Heart left ventricle (tissue), 16 donors: ENCODE results near the gene IRF5. TPM values are rescaled to one million over a fixed set of nuclear protein-coding genes. Genes with fewer than 3 reads are reported as not detected.
A peak's percentile ranks its signal among the peaks of the same experiment; 100 is the strongest.

Experiments used
- ATAC-seq, 4 donors: fragments of 200-7000 bp; cut with Tn5 transposase; one replicate each; pipeline ENCODE4 v1.9.1; 2020 to 2022; ENCODE audit warnings: moderate library complexity in 4 of 4, mild to moderate bottlenecking in 3 of 4, moderate number of reproducible peaks in 1 of 4
- DNase-seq, 5 donors: peaks; one replicate each; pipeline ENCODE4 v3.0.0-alpha.2; 2020
- H3K27ac ChIP-seq, 12 donors: fragments of 200-600 bp; sonication (generic) in 4 of 12; one replicate each; pipeline versions ENCODE4 v1.5.0 to v1.8.0; 2016 to 2022; ENCODE audit warnings: mild to moderate bottlenecking in 2 of 12
- H3K27me3 ChIP-seq, 9 donors: fragments of 200-600 bp; sonication (generic) in 2 of 9; one replicate each; pipeline versions ENCODE4 v1.5.1 to v1.8.0; 2016 to 2022; ENCODE audit warnings: mild to moderate bottlenecking in 3 of 9
- H3K36me3 ChIP-seq, 9 donors: fragments of 200-600 bp; sonication (generic) in 2 of 9; one replicate each; pipeline versions ENCODE4 v1.5.0 to v1.8.0; 2018 to 2022; ENCODE audit warnings: mild to moderate bottlenecking in 2 of 9
- H3K4me1 ChIP-seq, 12 donors: fragments of 200-600 bp; sonication (generic) in 4 of 12; one replicate each; pipeline versions ENCODE4 v1.5.0 to v1.8.0; 2016 to 2022; ENCODE audit warnings: mild to moderate bottlenecking in 3 of 12
- H3K4me3 ChIP-seq, 12 donors: fragments of 200-600 bp; sonication (generic) in 4 of 12; one replicate each; pipeline versions ENCODE4 v1.5.0 to v1.8.0; 2017 to 2022; ENCODE audit warnings: mild to moderate bottlenecking in 9 of 12, moderate library complexity in 4 of 12
- H3K9me3 ChIP-seq, 12 donors: fragments of 200-600 bp; sonication (generic) in 4 of 12; one replicate each; pipeline versions ENCODE4 v1.5.0 to v1.8.0; 2016 to 2022; ENCODE audit warnings: mild to moderate bottlenecking in 1 of 12
- CTCF ChIP-seq, 12 donors: fragments of 200-600 bp; sonication (generic) in 4 of 12; IDR thresholded peaks; one replicate each; pipeline versions ENCODE4 v1.5.0 to v1.8.0; 2018 to 2022; ENCODE audit warnings: antibody characterized with exemption in 12 of 12, mild to moderate bottlenecking in 5 of 12
- POLR2A ChIP-seq, 2 donors: fragments of 450-650 bp; IDR thresholded peaks; one replicate each; pipeline ENCODE4 v1.6.1; 2017; ENCODE audit warnings: antibody characterized with exemption in 2 of 2, mild to moderate bottlenecking in 2 of 2, moderate library complexity in 2 of 2
- WGBS, 4 donors: extraction: QIAGEN DNeasy Blood & Tissue Kit in 2 of 4; methylation state at CpG; one replicate each; pipeline versions ENCODE4 v1.1.5 to v1.1.7; 2013 to 2018; 5-methylcytosine and 5-hydroxymethylcytosine counted together
- intact Hi-C, 10 donors: fragments of 100-400 bp; cut with DNase I; formaldehyde crosslinking; loops; one replicate each; pipeline versions ENCODE4 v1.11.1 to v1.14.2; 2022
- polyA plus RNA-seq, 2 donors: library from polyadenylated mRNA; stranded (reverse); fragments of 200-250 nt; gene quantifications; one replicate each; pipeline ENCODE4 v1.2.3, GENCODE V29; 2013
- total RNA-seq, 9 donors: library from RNA; depleted of rRNA in 2 of 9; stranded (reverse); fragments of >200 nt in 2 of 9; fragmentation: NEBNext Ultra II Directional in 3 of 9; extraction: Animal tissue kit (Norgen Biotek cat#: 25700) in 3 of 9; gene quantifications; one replicate each; pipeline versions ENCODE4 v1.1.0 to v1.2.4, GENCODE V29; 2016 to 2023
- donor health status: ischemic (EF 13 %, LVEDD 7.1; RV severe dilation, severe dysfunction).
- donor health status: healthy with polysubstance abuse.
- donor health status: DM: no; HTN: yes; CAD: no.
- donor health status: DM: no; HTN: no; CAD: no.
- donor health status: ischemic (EF 25% LVEDD 6.9; RV normal size, moderate dysfunction).
- donor health status: ischemic (EF 25% LVEDD 5.7; RV mildly dilated, moderate dysfunction).
- donor health status: healthy.
- donor health status: DM: yes; HTN: yes; CAD: no.
- donor health status: ischemic (EF 35%, LVEDD 5.7; RV mildly dilated, moderate dysfunction).
- donor health status: nonischemic (EF 11% LVEDD 7.7; RV severe dilation, severe dysfunction).
- donor health status: DM: yes; HTN: yes; CAD: no.
- donor health status: PGD.
- donor health status: ischemic (EF 29% LVEDD 5.4; RV normal size, mild dysfunction).
- donor health status: nonischemic (EF 23%, LVEDD 6.1; RV moderate dilation, normal function).

The IRF5 gene
- total and polyA plus RNA-seq, 11 donors = 1.2 to 15.4 (median 1.8) TPM

- TF ChIP-seq CTCF (IDR thresholded peaks at IDR 0.05) (no peak), POLR2A (IDR thresholded peaks at IDR 0.05) (no peak)
- intact Hi-C loops = no loop called here
- DNase-seq (peak in 1 of 5 donors; percentile 17), ATAC-seq (no peak)
- Histone ChIP-seq H3K27me3 (peaks cover 0 to 37% (median 0%) of the 10 kb centered on the region in 9 donors), H3K9me3 (no peaks in the 10 kb centered on the region), H3K4me3 (no peak overlapping the region), H3K4me1 (peaks cover 0 to 35% (median 0%) of the 10 kb centered on the region in 12 donors), H3K36me3 (no peaks in the 10 kb centered on the region), H3K27ac (no peak overlapping the region)
- WGBS, 4 donors = 83 to 94% (median 91%) methylated on average over 8 to 18 of the region's 18 CpGs
These were observed 6.4 kb upstream of the IRF5 start for GRCh38 chr7:128931190-128931798.

DNA sequence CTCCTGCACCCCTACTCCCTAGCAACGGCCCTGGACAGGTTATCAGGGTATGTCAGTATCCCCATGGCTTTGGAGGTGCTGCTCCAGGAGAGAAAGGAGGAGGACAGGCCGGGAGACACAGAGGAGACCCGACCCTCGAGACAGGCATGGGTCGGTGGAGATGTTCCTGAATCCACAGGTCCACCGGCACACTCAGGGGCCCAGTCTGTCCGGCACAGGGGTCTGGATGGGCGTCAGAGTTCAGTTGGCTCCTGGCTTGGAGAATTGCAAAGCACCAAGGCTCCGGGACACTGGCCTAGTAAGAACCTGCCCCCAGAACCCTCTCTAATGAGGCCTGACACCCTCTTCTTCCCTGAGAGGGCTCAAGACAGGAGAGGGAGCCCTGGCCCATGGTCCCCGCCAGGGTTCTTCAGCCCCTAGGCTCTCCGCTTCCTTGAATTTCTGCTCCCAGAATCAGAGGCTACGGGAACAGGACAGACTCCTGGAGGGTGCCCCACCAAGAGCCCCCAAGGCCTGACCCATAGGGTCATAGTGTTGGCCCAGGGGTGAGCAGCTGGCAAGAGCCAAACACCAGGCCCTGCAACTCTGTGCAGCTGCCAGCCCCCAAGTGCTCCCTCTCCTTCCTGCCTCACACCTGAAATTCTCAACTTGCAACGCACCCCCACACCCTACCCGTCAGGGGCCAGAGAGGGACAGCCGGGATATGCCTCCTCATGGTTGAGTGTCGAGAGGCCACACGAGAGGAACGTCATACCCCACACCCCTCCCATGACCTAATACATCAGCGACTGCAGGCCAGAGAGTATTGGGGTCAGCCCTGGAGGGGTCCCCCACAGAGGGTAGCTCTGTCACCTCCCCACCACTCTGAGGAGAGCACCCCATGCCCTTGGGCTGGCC is 5.5 kb upstream of the IRF5 start:
- Histone ChIP-seq H3K36me3 (no peaks in the 10 kb centered on the region), H3K4me1 (peaks cover 0 to 37% (median 0%) of the 10 kb centered on the region in 12 donors), H3K27ac (no peak overlapping the region), H3K4me3 (no peak overlapping the region), H3K9me3 (no peaks in the 10 kb centered on the region), H3K27me3 (peaks cover 0 to 43% (median under 1%) of the 10 kb centered on the region in 9 donors)
- DNase-seq (no peak), ATAC-seq (no peak)
- intact Hi-C loops = no loop called here
- TF ChIP-seq CTCF (IDR thresholded peaks at IDR 0.05) (no peak), POLR2A (IDR thresholded peaks at IDR 0.05) (no peak)
- WGBS, 4 donors = 87 to 92% (median 89%) methylated on average over 17 to 19 of the region's 19 CpGs

GRCh38 chr7:128932862-128933179 is 4.9 kb upstream of the IRF5 start:
- WGBS, 4 donors = 71 to 79% (median 75%) methylated on average over 4 of the region's 4 CpGs

More at GRCh38 chr7:128932862-128933179, 4.9 kb upstream of the IRF5 start:
- DNase-seq (no peak), ATAC-seq (no peak)
- Histone ChIP-seq H3K27ac (peak overlapping the region in 1 of 12 donors; percentile 87), H3K27me3 (peaks cover 0 to 45% (median 7%) of the 10 kb centered on the region in 9 donors), H3K4me3 (peak overlapping the region in 1 of 12 donors; percentile 36), H3K4me1 (peaks cover 0 to 42% (median under 1%) of the 10 kb centered on the region in 12 donors), H3K36me3 (no peaks in the 10 kb centered on the region), H3K9me3 (no peaks in the 10 kb centered on the region)
- intact Hi-C loops = no loop called here
- TF ChIP-seq POLR2A (IDR thresholded peaks at IDR 0.05) (no peak), CTCF (IDR thresholded peaks at IDR 0.05) (no peak)
